Measurements from ENCODE around the gene SLC19A3.
A peak's percentile ranks its signal among the peaks of the same experiment; 100 is the strongest.
"Not testable (repeated sequence)": the region's sequence is repeated elsewhere in the genome, so short reads cannot be mapped to it uniquely, and the experiment has no call there.

SLC19A3 gene

GRCh38 chr2:227717687-227718567, at the start of gene SLC19A3:
Gene SLC19A3 (minus strand): TSS chr2:227718028. CDS start chr2:227702318, 15,710 bp downstream.
- DNase-seq: peak; percentile 73

GRCh38 chr2:227766373-227766883, 48.6 kb upstream of the SLC19A3 start:
- peak; percentile 65 for DNase-seq

- no peak for DNase-seq
These were observed 48.1 kb upstream of the SLC19A3 start for GRCh38 chr2:227765788-227766372.

GRCh38 chr2:227761740-227762476, 44.1 kb upstream of the SLC19A3 start:
- no peak for DNase-seq

GRCh38 chr2:227759411-227760118, 41.7 kb upstream of the SLC19A3 start:
- no peak for DNase-seq

GRCh38 chr2:227756261-227756660, 38.4 kb upstream of the SLC19A3 start:
- DNase-seq: not testable (repeated sequence)

- DNase-seq: no peak
These were observed 30.3 kb upstream of the SLC19A3 start for GRCh38 chr2:227748079-227748478.

- no peak for DNase-seq
These were observed 27.8 kb upstream of the SLC19A3 start, which contains the start of gene SCYGR8 for GRCh38 chr2:227745594-227745993. Gene SCYGR8 (plus strand): TSS chr2:227745894. CDS start chr2:227745894, 0 bp downstream.

- not testable (repeated sequence) for DNase-seq
These were observed 22.9 kb upstream of the SLC19A3 start for GRCh38 chr2:227740705-227741104.

- DNase-seq: no peak
These were observed 21.5 kb upstream of the SLC19A3 start for GRCh38 chr2:227739351-227739750.

- no peak for DNase-seq
These were observed 10.2 kb upstream of the SLC19A3 start, which contains the start of gene SCYGR7 for GRCh38 chr2:227728035-227728434. Gene SCYGR7 (plus strand): TSS chr2:227728335. CDS start chr2:227728335, 0 bp downstream.

- DNase-seq: no peak
These were observed 6.7 kb upstream of the SLC19A3 start, which contains the start of gene SCYGR6 for GRCh38 chr2:227724394-227725039. Gene SCYGR6 (minus strand): TSS chr2:227724757. CDS start chr2:227724757, 0 bp downstream.

- DNase-seq: not testable (repeated sequence)
These were observed 5.0 kb upstream of the SLC19A3 start for GRCh38 chr2:227722821-227723220.

- no peak for DNase-seq
These were observed 2.9 kb upstream of the SLC19A3 start for GRCh38 chr2:227720680-227721079.

GRCh38 chr2:227719641-227720040, 1.8 kb upstream of the SLC19A3 start:
- DNase-seq: no peak

GRCh38 chr2:227716501-227716900, 1.3 kb downstream of the SLC19A3 start:
- DNase-seq: no peak

- DNase-seq: no peak
These were observed 4.5 kb downstream of the SLC19A3 start for GRCh38 chr2:227713291-227713690.

- no peak for DNase-seq
These were observed 6.8 kb downstream of the SLC19A3 start for GRCh38 chr2:227710986-227711385.

- no peak for DNase-seq
These were observed 10.4 kb downstream of the SLC19A3 start for GRCh38 chr2:227707390-227707789.

- DNase-seq: no peak
These were observed 11.0 kb downstream of the SLC19A3 start for GRCh38 chr2:227706859-227707258.

GRCh38 chr2:227703961-227704360, 13.9 kb downstream of the SLC19A3 start:
- DNase-seq: no peak

GRCh38 chr2:227703280-227703732, 14.5 kb downstream of the SLC19A3 start:
- DNase-seq: no peak
